Immature natural killer cell (primary cell): ENCODE measurements around the gene MBD6. TPM values are rescaled to one million over a fixed set of nuclear protein-coding genes. Genes with fewer than 3 reads are reported as not detected.

Experiments
- DNase-seq, 3 donors: peaks; one replicate each; pipeline ENCODE4 v3.0.0; 2022; ENCODE audit warnings: mixed read lengths in 1 of 3
- H3K27ac Mint-ChIP-seq, 6 donors: one replicate each; pipeline ENCODE4 v1.8.0; 2020; ENCODE audit warnings: mixed read lengths in 6 of 6, mild to moderate bottlenecking in 5 of 6, inconsistent platforms in 4 of 6, moderate library complexity in 3 of 6
- H3K27me3 Mint-ChIP-seq, 3 donors: one replicate each; pipeline ENCODE4 v1.8.0; 2020 to 2021; ENCODE audit warnings: low read depth in 3 of 3, mild to moderate bottlenecking in 3 of 3, mixed read lengths in 3 of 3, moderate library complexity in 3 of 3, inconsistent platforms in 1 of 3
- H3K36me3 Mint-ChIP-seq, 3 donors: one replicate each; pipeline ENCODE4 v1.8.0; 2020; ENCODE audit warnings: mixed read lengths in 3 of 3, inconsistent platforms in 2 of 3, mild to moderate bottlenecking in 2 of 3
- H3K4me1 Mint-ChIP-seq, 2 donors: one replicate each; pipeline ENCODE4 v1.8.0; 2020; ENCODE audit warnings: inconsistent platforms in 2 of 2, mild to moderate bottlenecking in 2 of 2, mixed read lengths in 2 of 2, moderate library complexity in 1 of 2
- H3K4me3 Mint-ChIP-seq, 5 donors: one replicate each; pipeline ENCODE4 v1.8.0; 2020; ENCODE audit warnings: mild to moderate bottlenecking in 5 of 5, mixed read lengths in 5 of 5, inconsistent platforms in 3 of 5, moderate library complexity in 3 of 5
- H3K9me3 Mint-ChIP-seq, 6 donors: one replicate each; pipeline ENCODE4 v1.8.0; 2020; ENCODE audit warnings: mild to moderate bottlenecking in 6 of 6, mixed read lengths in 6 of 6, inconsistent platforms in 4 of 6, moderate library complexity in 3 of 6
- polyA plus RNA-seq, 3 donors: library from polyadenylated mRNA; unstranded; fragments of 300-500 nt; fragmentation: Illumina TruSeq; gene quantifications; one replicate each; pipeline ENCODE4 v1.2.3, GENCODE V29; 2021

Gene MBD6
- polyA plus RNA-seq, 3 donors from 2014 or later = 1.8 to 5.5 (median 2.7) TPM

- Mint-ChIP-seq H3K4me3 (no peak overlapping the region), H3K9me3 (no peaks in the 10 kb centered on the region), H3K4me1 (peaks cover under 1 to 2% of the 10 kb centered on the region in 2 donors), H3K27ac (no peak overlapping the region), H3K27me3 (peaks cover 2 to 10% (median 2%) of the 10 kb centered on the region in 3 donors), H3K36me3 (no peaks in the 10 kb centered on the region)
- DNase-seq = no peak
Measured at GRCh38 chr12:57577981-57578758, 55.5 kb downstream of the MBD6 start.

- no peak for DNase-seq
- H3K4me1 Mint-ChIP-seq = peaks cover 2 to 6% of the 10 kb centered on the region in 2 donors
- H3K4me3 Mint-ChIP-seq = no peak overlapping the region
- H3K27ac Mint-ChIP-seq = no peak overlapping the region
- no peaks in the 10 kb centered on the region for H3K9me3 Mint-ChIP-seq
- H3K27me3 Mint-ChIP-seq = peaks cover under 1 to 11% (median 3%) of the 10 kb centered on the region in 3 donors
- H3K36me3 Mint-ChIP-seq = no peaks in the 10 kb centered on the region
Measured at GRCh38 chr12:57579011-57579410, 56.4 kb downstream of the MBD6 start.

Other genes starting within 250 kb of the MBD6 start
- gene R3HDM2, start 91.8 kb upstream of the MBD6 start, polyA plus RNA-seq = 10 to 100 TPM in 1 of 3 donors, 1 to 10 TPM in 1, under 1 TPM in 1; 0.12 to 19.0 (median 3.3) TPM
- under 1 TPM in 1 of 3 donors, not detected in 2; 0.15 TPM for gene INHBC, start 88.0 kb upstream of the MBD6 start, polyA plus RNA-seq
- not detected for gene INHBE, start 67.5 kb upstream of the MBD6 start, polyA plus RNA-seq
- gene GLI1, start 63.0 kb upstream of the MBD6 start, polyA plus RNA-seq = under 1 TPM in 2 of 3 donors, not detected in 1; 0.33 to 0.40 TPM
- 100 to 1,000 TPM; 148 to 294 (median 163) TPM for gene ARHGAP9, start 43.0 kb upstream of the MBD6 start, polyA plus RNA-seq
- gene MARS1, start 34.8 kb upstream of the MBD6 start, polyA plus RNA-seq = 100 to 1,000 TPM; 100 to 158 (median 114) TPM
- gene DDIT3, start 2.3 kb upstream of the MBD6 start, polyA plus RNA-seq = 10 to 100 TPM; 22.8 to 38.8 (median 29.4) TPM
- 10 to 100 TPM; 90.2 to 99.0 (median 93.8) TPM for gene DCTN2, start 24.4 kb downstream of the MBD6 start, polyA plus RNA-seq
- not detected for gene KIF5A, start 27.2 kb downstream of the MBD6 start, polyA plus RNA-seq
- gene PIP4K2C, start 68.4 kb downstream of the MBD6 start, polyA plus RNA-seq = 10 to 100 TPM; 33.0 to 61.8 (median 54.1) TPM
- 10 to 100 TPM in 1 of 3 donors, 1 to 10 TPM in 2; 8.1 to 20.2 (median 9.5) TPM for gene DTX3, start 82.0 kb downstream of the MBD6 start, polyA plus RNA-seq
- under 1 TPM in 1 of 3 donors, not detected in 2; 0.27 TPM for gene ARHGEF25, start 88.6 kb downstream of the MBD6 start, polyA plus RNA-seq
- not detected for gene B4GALNT1, start 110.4 kb downstream of the MBD6 start, polyA plus RNA-seq
- 100 to 1,000 TPM in 1 of 3 donors, 10 to 100 TPM in 2; 54.2 to 111 (median 59.5) TPM for gene OS9, start 171.3 kb downstream of the MBD6 start, polyA plus RNA-seq
- gene AGAP2, start 215.9 kb downstream of the MBD6 start, polyA plus RNA-seq = 10 to 100 TPM in 1 of 3 donors, 1 to 10 TPM in 2; 1.4 to 10.5 (median 3.2) TPM
- 100 to 1,000 TPM in 1 of 3 donors, 10 to 100 TPM in 2; 62.1 to 103 (median 72.6) TPM for gene TSPAN31, start 222.2 kb downstream of the MBD6 start, polyA plus RNA-seq
- gene CDK4, start 229.5 kb downstream of the MBD6 start, polyA plus RNA-seq = 100 to 1,000 TPM in 1 of 3 donors, 10 to 100 TPM in 2; 68.7 to 133 (median 75.6) TPM
- gene MARCHF9, start 232.3 kb downstream of the MBD6 start, polyA plus RNA-seq = 1 to 10 TPM; 1.7 to 4.4 (median 3.7) TPM
- not detected for gene CYP27B1, start 244.3 kb downstream of the MBD6 start, polyA plus RNA-seq
- 10 to 100 TPM in 1 of 3 donors, 1 to 10 TPM in 2; 3.5 to 11.8 (median 6.7) TPM for gene METTL1, start 249.3 kb downstream of the MBD6 start, polyA plus RNA-seq
- 1 to 10 TPM; 1.3 to 3.4 (median 2.8) TPM for gene EEF1AKMT3, start 249.8 kb downstream of the MBD6 start, polyA plus RNA-seq